Breast epithelium (tissue), 3 donors: ENCODE data around the gene ALDH3A1.

Source experiments
- CTCF ChIP-seq, 3 donors: fragments of 450-650 bp; IDR thresholded peaks; one replicate each; pipeline ENCODE4 v1.5.1; 2016 to 2017; ENCODE audit warnings: antibody characterized with exemption in 3 of 3, mild to moderate bottlenecking in 3 of 3, moderate library complexity in 3 of 3
- POLR2A ChIP-seq: fragments of 450-650 bp; IDR thresholded peaks from one replicate; pipeline ENCODE4 v1.6.1; 2016; ENCODE audit warnings: antibody characterized with exemption, mild to moderate bottlenecking, moderate library complexity
- POLR2AphosphoS5 ChIP-seq, 3 donors: sonication (generic); formaldehyde crosslinking; IDR thresholded peaks; one replicate each; pipeline ENCODE4 v1.6.1; 2017; ENCODE audit warnings: antibody characterized with exemption in 3 of 3

GRCh38 chr17:19753051-19753509, 5.0 kb upstream of the ALDH3A1 start:
- TF ChIP-seq CTCF (IDR thresholded peaks at IDR 0.05) (no peak), POLR2A (no peak), POLR2AphosphoS5 (IDR thresholded peaks at IDR 0.05) (peak; percentile 19 to 49 (median 34))
